Nephron (organoid): ENCODE results near the gene ZNF232.
A peak's percentile ranks its signal among the peaks of the same experiment; 100 is the strongest.
"Not testable (repeated sequence)": the region's sequence is repeated elsewhere in the genome, so short reads cannot be mapped to it uniquely, and the experiment has no call there.

Experiments used
- H3K27ac Mint-ChIP-seq, 3 experiments: 2 replicates each; pipeline ENCODE4 v1.8.0; 2020; ENCODE audit warnings: mixed read lengths in 3 of 3, mild to moderate bottlenecking in 2 of 3, moderate library complexity in 1 of 3
- H3K27me3 Mint-ChIP-seq: 2 replicates; pipeline ENCODE4 v1.8.0; 2021; ENCODE audit warnings: low read depth, mild to moderate bottlenecking, moderate library complexity, mixed read lengths
- H3K36me3 Mint-ChIP-seq: 2 replicates; pipeline ENCODE4 v1.8.0; 2020; ENCODE audit warnings: low read depth, mixed read lengths
- H3K4me1 Mint-ChIP-seq: 2 replicates; pipeline ENCODE4 v1.8.0; 2020; ENCODE audit warnings: mixed read lengths
- H3K4me3 Mint-ChIP-seq, 3 experiments: 2 replicates each; pipeline ENCODE4 v1.8.0; 2020; ENCODE audit warnings: mild to moderate bottlenecking in 3 of 3, mixed read lengths in 3 of 3, moderate library complexity in 2 of 3
- H3K9me3 Mint-ChIP-seq: 2 replicates; pipeline ENCODE4 v1.8.0; 2020; ENCODE audit warnings: mixed read lengths
- TF ChIP-seq, protein P1 (sequence below), 3 experiments: fragments of 200-600 bp; sonication (generic); IDR thresholded peaks; one replicate each; pipeline ENCODE4 v1.5.0; 2021; ENCODE audit warnings: antibody characterized with exemption in 3 of 3; ENCODE audit not compliant: unreplicated experiment in 3 of 3

The ZNF232 gene

DNA sequence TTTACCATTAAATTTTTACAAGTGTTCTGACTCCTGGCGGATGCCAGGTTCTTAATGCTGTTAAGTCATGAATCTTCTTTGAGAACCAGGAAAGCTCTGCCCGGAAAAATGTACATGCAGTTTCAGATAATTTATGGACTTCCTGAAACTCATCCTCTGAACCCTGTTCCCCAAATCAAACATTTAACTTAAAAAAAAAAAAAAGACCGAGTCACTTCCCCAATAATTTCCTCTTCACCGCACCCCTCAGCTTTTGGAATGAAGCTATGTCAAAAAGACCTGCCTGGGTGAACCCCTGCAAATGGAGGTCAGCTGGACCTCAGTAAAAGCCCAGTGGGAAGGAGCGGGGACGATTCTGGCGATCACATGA lies 15.0 kb downstream of the ZNF232 start:
- no peaks in the 10 kb centered on the region for H3K4me1 Mint-ChIP-seq
- peaks cover 6% of the 10 kb centered on the region for H3K27me3 Mint-ChIP-seq
- peak overlapping the region in 1 of 3 experiments; percentile 90 for H3K27ac Mint-ChIP-seq
- H3K9me3 Mint-ChIP-seq, result peaks cover 41% of the 10 kb centered on the region
- H3K36me3 Mint-ChIP-seq, result peaks cover 27% of the 10 kb centered on the region
- peak overlapping the region; percentile 98 to 99 (median 98) for H3K4me3 Mint-ChIP-seq
- TF ChIP-seq, protein P1, sequence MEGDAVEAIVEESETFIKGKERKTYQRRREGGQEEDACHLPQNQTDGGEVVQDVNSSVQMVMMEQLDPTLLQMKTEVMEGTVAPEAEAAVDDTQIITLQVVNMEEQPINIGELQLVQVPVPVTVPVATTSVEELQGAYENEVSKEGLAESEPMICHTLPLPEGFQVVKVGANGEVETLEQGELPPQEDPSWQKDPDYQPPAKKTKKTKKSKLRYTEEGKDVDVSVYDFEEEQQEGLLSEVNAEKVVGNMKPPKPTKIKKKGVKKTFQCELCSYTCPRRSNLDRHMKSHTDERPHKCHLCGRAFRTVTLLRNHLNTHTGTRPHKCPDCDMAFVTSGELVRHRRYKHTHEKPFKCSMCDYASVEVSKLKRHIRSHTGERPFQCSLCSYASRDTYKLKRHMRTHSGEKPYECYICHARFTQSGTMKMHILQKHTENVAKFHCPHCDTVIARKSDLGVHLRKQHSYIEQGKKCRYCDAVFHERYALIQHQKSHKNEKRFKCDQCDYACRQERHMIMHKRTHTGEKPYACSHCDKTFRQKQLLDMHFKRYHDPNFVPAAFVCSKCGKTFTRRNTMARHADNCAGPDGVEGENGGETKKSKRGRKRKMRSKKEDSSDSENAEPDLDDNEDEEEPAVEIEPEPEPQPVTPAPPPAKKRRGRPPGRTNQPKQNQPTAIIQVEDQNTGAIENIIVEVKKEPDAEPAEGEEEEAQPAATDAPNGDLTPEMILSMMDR (IDR thresholded peaks at IDR 0.05; ENCODE audit: unreplicated experiment in 3 of 3), result no peak

DNA sequence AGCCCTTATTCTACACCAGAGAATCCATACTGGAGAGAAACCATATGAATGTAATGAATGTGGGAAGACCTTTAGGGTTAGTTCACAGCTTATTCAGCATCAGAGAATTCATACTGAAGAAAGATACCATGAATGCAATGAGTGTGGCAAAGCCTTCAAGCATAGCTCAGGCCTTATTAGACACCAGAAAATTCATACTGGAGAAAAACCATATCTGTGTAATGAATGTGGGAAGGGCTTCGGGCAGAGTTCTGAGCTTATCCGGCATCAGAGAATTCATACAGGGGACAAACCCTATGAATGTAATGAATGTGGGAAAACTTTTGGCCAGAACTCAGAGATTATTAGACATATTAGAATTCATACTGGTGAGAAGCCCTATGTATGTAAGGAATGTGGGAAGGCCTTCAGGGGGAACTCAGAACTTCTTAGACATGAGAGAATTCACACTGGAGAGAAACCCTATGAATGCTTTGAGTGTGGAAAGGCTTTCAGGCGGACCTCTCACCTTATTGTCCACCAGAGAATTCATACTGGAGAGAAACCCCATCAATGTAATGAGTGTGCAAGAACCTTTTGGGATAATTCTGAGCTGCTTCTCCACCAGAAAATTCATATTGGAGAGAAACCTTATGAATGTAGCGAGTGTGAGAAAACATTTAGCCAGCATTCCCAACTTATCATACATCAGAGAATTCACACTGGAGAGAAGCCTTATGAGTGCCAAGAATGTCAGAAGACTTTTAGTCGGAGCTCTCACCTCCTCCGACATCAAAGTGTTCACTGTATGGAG lies 19.3 kb downstream of the ZNF232 start:
- peaks cover 67% of the 10 kb centered on the region for H3K9me3 Mint-ChIP-seq
- no peak overlapping the region for H3K27ac Mint-ChIP-seq
- peaks cover 5% of the 10 kb centered on the region for H3K27me3 Mint-ChIP-seq
- H3K36me3 Mint-ChIP-seq, result peaks cover 37% of the 10 kb centered on the region
- no peak overlapping the region for H3K4me3 Mint-ChIP-seq
- H3K4me1 Mint-ChIP-seq, result no peaks in the 10 kb centered on the region
- TF ChIP-seq, protein P1 (IDR thresholded peaks at IDR 0.05; ENCODE audit: unreplicated experiment in 3 of 3), result no peak

DNA sequence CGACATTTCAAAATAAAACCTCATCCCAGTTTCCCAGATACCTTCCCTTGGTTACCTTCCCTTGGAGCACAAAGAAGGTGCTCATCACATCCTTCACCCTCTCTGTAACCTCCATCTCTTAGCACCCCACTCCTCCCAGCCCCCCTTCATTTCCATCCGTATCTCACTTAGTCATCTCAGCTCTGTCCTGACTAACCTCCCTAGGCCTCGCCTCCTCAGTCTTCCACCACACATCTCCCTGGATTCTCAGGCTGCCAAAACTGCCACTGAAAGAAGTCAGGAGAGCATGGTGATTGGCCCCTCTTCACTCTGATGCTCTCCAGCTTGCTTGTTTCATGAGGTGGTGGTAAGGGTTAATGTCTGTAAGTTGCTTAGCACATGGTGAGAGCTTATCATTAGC lies 31.1 kb downstream of the ZNF232 start:
- TF ChIP-seq, protein P1 (IDR thresholded peaks at IDR 0.05; ENCODE audit: unreplicated experiment in 3 of 3), result no peak
- H3K9me3 Mint-ChIP-seq, result peaks cover 4% of the 10 kb centered on the region
- no peak overlapping the region for H3K27ac Mint-ChIP-seq
- H3K4me1 Mint-ChIP-seq, result no peaks in the 10 kb centered on the region
- peaks cover 4% of the 10 kb centered on the region for H3K36me3 Mint-ChIP-seq
- no peak overlapping the region for H3K4me3 Mint-ChIP-seq
- H3K27me3 Mint-ChIP-seq, result peaks cover 4% of the 10 kb centered on the region

DNA sequence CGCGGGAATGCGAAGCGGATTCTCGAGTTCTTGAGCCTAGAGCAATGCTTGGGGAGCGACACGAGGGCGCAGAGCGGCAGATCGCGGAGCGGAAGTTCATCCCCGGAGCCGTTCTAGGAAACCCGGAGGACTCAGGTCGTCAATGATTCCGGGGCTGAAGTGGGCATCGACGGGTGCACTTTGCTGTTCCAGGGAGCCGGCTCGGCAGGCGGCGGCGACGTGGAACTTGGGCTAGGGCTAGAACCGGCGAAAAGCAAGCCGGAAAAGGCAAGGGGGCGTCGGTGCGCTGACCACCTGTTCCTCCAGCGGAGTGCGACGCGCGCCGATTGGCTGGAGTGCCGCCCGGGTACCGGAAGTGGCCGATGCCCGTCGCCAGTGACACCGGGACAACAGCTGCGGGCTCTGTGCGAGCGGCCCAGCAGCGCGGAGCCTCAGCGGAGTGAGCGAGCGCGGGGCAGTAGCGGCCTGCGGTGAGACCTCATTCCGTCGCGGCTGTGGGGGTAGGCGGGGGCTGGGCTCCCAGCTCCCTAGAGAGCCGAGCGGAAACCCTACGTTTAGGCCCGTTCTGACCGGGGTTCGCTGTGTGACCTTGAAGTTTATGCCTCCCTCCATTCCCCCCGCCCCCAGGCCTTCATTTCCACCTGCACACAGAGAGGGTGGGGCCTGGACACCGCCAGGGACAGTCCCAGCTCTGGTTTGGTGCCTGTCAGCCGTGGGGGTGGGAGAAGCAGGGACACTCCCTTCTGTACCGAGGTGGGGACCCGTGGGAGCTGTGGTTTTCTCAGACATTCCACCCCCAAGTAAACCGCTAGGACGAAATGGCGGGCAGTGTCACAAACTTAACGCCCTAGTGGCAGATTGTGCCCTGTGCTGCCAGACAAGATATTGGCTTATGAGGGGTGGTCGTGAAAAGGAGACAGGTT lies 33.3 kb downstream of the ZNF232 start, which contains the start of gene ZFP3:
Gene ZFP3, plus strand, starts transcription at position 362 of the 923 bp plus-strand sequence. CDS start 13,038 bp downstream, outside the sequence.
- Mint-ChIP-seq H3K27me3 (peaks cover 3% of the 10 kb centered on the region), H3K9me3 (peaks cover 3% of the 10 kb centered on the region), H3K4me3 (peak within 1 kb of the TSS in 2 of 3 experiments; percentile 44 to 52), H3K36me3 (no peaks in the 10 kb centered on the region), H3K27ac (no peak within 1 kb of the TSS), H3K4me1 (no peaks in the 10 kb centered on the region)
- TF ChIP-seq, protein P1 (IDR thresholded peaks at IDR 0.05; ENCODE audit: unreplicated experiment in 3 of 3), result no peak

DNA sequence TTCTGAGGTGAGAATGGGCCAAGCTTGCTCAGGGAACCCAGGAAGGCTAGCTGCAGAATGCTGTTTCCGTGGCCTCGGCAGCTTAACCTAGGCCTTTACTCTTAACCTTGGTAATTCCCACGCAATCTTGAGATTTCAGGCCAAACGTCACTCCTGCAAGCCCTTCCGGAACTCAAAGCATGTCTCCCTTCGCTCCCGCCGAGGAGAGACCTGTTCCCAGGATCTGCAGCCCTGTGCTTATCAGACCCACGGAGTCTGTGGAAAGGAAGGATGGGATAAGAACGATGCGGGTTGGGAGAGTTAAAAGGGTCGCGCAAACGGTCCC lies 33.9 kb downstream of the ZNF232 start:
- TF ChIP-seq, protein P1 (IDR thresholded peaks at IDR 0.05; ENCODE audit: unreplicated experiment in 3 of 3), result no peak
- Mint-ChIP-seq H3K27ac (no peak overlapping the region), H3K27me3 (peaks cover 3% of the 10 kb centered on the region), H3K9me3 (peaks cover 3% of the 10 kb centered on the region), H3K4me1 (no peaks in the 10 kb centered on the region), H3K36me3 (no peaks in the 10 kb centered on the region), H3K4me3 (peak overlapping the region in 2 of 3 experiments; percentile 44 to 52)

DNA sequence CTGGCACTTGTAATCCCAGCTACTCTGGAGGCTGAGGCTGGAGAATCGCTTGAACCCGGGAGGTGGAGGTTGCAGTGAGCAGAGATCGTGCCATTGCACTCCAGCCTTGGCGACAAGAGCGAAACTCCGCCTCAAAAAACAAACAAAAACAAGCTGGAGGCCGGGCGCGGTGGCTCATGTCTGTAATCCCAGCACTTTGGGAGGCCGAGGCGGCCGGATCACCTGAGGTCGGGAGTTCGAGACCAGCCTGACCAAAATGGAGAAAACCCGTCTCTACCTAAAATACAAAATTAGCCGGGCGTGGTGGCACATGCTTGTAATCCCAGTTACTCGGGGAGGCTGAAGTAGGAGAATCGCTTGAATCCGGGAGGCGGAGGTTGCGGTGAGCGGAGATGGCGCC lies 34.4 kb downstream of the ZNF232 start:
- H3K9me3 Mint-ChIP-seq, H3K27ac Mint-ChIP-seq, H3K4me3 Mint-ChIP-seq, H3K36me3 Mint-ChIP-seq, H3K4me1 Mint-ChIP-seq, H3K27me3 Mint-ChIP-seq: not testable (repeated sequence)

DNA sequence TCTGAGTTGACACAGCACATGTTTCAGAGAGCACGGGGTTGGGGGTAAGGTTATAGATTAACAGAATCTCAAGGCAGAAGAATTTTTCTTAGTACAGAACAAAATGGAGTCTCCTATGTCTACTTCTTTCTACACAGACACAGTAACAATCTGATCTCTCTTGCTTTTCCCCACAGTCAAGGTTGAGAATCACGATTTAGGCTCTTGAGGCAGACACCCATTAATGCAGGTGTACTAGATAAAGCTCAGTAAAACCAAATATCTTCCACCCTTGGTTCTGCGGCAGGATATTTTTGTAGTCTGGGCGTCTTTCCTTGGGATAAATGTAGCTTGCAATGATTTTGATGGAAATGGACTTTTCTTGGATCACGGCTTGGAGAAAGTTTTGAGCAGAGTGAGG lies 36.2 kb downstream of the ZNF232 start:
- H3K27ac Mint-ChIP-seq, result peak overlapping the region; percentile 43 to 90 (median 85)
- not testable (repeated sequence) for H3K9me3 Mint-ChIP-seq, H3K27me3 Mint-ChIP-seq, H3K36me3 Mint-ChIP-seq, H3K4me3 Mint-ChIP-seq, H3K4me1 Mint-ChIP-seq
